Activated T-helper 1 cell treated with anti-CD3 and anti-CD28 coated beads, Interleukin-12 subunit alpha, Interleukin-12 subunit beta, Interleukin-2, Interleukin-4 antibody, amounts not matched to agents 30 ng/mL and 10 ng/mL and 1 ng/mL, durations not matched to agents 14 hours and 24 hours and 36 hours (primary cell): ENCODE data around the gene PYDC2. TPM values are rescaled to one million over a fixed set of nuclear protein-coding genes. Genes with fewer than 3 reads are reported as not detected.
"Not testable (repeated sequence)": the region's sequence is repeated elsewhere in the genome, so short reads cannot be mapped to it uniquely, and the experiment has no call there.

Experiments used
- DNase-seq: peaks from one replicate; pipeline ENCODE4 v3.0.0; 2021; ENCODE audit warnings: low spot score
- H3K27ac Mint-ChIP-seq: one replicate; pipeline ENCODE4 v1.8.0; 2021; ENCODE audit warnings: mild to moderate bottlenecking, mixed read lengths
- H3K27me3 Mint-ChIP-seq: one replicate; pipeline ENCODE4 v1.8.0; 2022; ENCODE audit warnings: mild to moderate bottlenecking, moderate library complexity, mixed read lengths; ENCODE audit not compliant: insufficient read depth
- H3K36me3 Mint-ChIP-seq: one replicate; pipeline ENCODE4 v1.8.0; 2021; ENCODE audit warnings: low read depth, mixed read lengths
- H3K4me1 Mint-ChIP-seq: one replicate; pipeline ENCODE4 v1.8.0; 2021; ENCODE audit warnings: low read depth, mixed read lengths
- H3K4me3 Mint-ChIP-seq: one replicate; pipeline ENCODE4 v1.8.0; 2021; ENCODE audit warnings: mild to moderate bottlenecking, moderate library complexity, mixed read lengths
- H3K9me3 Mint-ChIP-seq: one replicate; pipeline ENCODE4 v1.8.0; 2021; ENCODE audit warnings: mixed read lengths
- intact Hi-C: fragments of 100-400 bp; cut with micrococcal nuclease; formaldehyde crosslinking; loops from one replicate; pipeline ENCODE4 v1.15.1; 2024
- total RNA-seq: library from RNA; stranded (reverse); gene quantifications from 2 replicates; pipeline ENCODE4 v1.2.3, GENCODE V29; 2022

Gene PYDC2
- total RNA-seq, 1 donor from 2014 or later, result not detected

DNA sequence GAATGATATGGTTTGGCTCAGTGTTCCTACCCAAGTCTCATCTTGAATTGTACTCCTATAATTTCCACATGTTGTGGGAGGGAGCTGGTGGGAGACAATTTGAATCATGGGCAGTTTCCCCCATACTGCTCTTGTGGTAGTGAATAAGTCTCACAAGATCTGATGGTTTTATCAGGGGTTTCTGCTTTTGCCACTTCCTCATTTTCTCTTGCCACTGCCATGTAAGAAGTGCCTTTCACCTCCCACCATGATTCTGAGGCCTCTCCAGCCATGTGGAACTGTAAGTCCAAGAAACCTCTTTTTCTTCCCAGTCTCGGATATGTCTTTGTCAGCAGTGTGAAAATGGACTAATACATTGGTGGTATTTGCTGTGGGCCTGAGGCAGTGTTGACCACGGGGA is 23.0 kb downstream of the PYDC2 start:
- intact Hi-C loops, H3K9me3 Mint-ChIP-seq, DNase-seq: not testable (repeated sequence)

DNA sequence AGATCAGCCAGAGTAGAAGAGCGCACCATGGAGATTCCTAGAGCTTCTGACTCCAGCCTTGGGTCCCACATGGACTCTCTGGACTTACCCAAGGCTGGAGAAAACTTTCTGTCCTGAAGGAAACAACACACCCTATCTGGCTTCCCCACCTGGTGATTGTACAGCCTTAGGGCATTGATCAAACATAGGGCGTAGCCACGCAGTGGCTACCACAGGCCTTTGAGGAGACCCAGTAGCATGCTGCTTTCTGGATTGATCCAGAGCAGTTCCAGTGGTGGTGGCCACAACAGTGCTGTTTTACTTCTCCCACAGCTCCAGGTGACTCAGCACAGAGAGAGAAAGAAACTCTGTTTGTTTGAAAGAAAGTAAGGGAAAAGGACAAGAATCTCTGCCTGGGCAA is 23.5 kb downstream of the PYDC2 start:
- Mint-ChIP-seq H3K9me3 (peaks cover 5% of the 10 kb centered on the region), H3K27ac (no peak overlapping the region), H3K36me3 (no peaks in the 10 kb centered on the region), H3K4me1 (no peaks in the 10 kb centered on the region), H3K27me3 (no peaks in the 10 kb centered on the region), H3K4me3 (no peak overlapping the region)
- intact Hi-C loops, result no loop called here
- DNase-seq, result no peak

More for the DNA sequence above, 23.0 kb downstream of the PYDC2 start:
- H3K4me1 Mint-ChIP-seq, H3K36me3 Mint-ChIP-seq, H3K27me3 Mint-ChIP-seq, H3K27ac Mint-ChIP-seq, H3K4me3 Mint-ChIP-seq: not testable (repeated sequence)

GRCh38 chr3:191492601-191493000 is 31.6 kb downstream of the PYDC2 start:
- H3K4me3 Mint-ChIP-seq, result no peak overlapping the region
- no peaks in the 10 kb centered on the region for H3K36me3 Mint-ChIP-seq
- intact Hi-C loops, result no loop called here
- H3K27ac Mint-ChIP-seq, result no peak overlapping the region
- peaks cover 4% of the 10 kb centered on the region for H3K9me3 Mint-ChIP-seq
- H3K4me1 Mint-ChIP-seq, result no peaks in the 10 kb centered on the region
- DNase-seq, result no peak
- no peaks in the 10 kb centered on the region for H3K27me3 Mint-ChIP-seq

DNA sequence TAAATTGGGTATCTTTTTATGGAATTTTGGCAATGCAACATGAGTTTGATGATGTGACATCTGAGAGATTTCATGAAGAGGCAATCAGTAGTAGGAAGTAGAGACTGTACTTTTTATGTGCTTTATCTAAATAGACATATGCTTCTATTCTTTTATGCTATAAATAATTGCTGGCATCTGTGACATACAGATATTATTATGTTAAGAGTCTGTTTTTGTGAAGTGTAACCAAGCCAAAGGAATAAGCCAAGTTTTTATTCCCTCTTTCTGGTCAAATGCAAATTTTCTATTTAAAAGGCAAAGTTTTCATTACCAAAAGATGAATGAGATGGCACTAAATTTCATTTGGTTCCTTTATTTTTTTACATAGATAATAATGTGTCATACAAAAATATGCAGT is 32.4 kb downstream of the PYDC2 start:
- Mint-ChIP-seq H3K4me1 (no peaks in the 10 kb centered on the region), H3K36me3 (no peaks in the 10 kb centered on the region), H3K9me3 (peaks cover 4% of the 10 kb centered on the region), H3K27me3 (no peaks in the 10 kb centered on the region), H3K4me3 (no peak overlapping the region), H3K27ac (no peak overlapping the region)
- DNase-seq, result no peak
- intact Hi-C loops, result no loop called here

DNA sequence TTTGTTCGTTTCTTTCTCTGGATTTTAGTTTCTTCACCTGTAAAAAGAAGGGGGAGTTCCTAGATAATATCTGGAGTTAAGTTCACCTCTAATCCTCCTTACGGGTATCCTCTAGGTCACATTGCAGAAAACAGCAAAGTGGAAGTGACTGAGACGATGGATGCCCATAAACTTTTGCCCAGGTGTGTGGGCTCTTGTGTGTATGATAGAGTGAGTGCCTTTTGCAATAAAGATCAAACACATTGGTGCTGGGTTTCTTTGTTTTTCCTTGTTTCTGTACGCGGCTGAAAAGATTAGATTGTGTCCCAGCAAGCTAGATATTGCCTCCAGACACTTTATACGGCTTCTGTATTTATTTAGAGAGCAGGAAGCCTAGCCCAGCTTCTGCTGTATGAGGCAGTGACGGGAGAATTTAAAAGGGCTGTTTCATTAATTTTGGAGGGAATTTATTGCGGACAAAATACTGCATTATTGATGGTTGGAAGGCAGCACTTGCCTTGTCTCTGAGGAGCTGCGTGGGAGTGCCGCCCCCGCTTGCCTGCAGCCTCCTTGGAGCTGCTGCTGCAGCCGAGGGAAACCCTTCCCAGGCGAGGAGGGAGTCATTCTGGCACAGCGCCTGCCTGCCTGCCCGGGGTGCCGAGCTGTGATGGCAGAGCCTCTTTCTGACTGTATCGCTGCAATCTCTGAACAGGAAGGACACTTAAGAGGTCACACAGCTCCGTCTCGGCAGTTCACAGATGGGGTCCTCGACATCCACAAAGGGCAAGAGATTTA is 38.5 kb downstream of the PYDC2 start:
- no peaks in the 10 kb centered on the region for H3K27me3 Mint-ChIP-seq
- no peak overlapping the region for H3K27ac Mint-ChIP-seq
- no peak for DNase-seq
- H3K4me3 Mint-ChIP-seq, result no peak overlapping the region
- H3K9me3 Mint-ChIP-seq, result peaks cover 4% of the 10 kb centered on the region
- H3K4me1 Mint-ChIP-seq, result no peaks in the 10 kb centered on the region
- no peaks in the 10 kb centered on the region for H3K36me3 Mint-ChIP-seq
- intact Hi-C loops, result no loop called here

GRCh38 chr3:191500892-191501291 is 39.9 kb downstream of the PYDC2 start:
- no peak for DNase-seq
- no peaks in the 10 kb centered on the region for H3K36me3 Mint-ChIP-seq
- peaks cover 4% of the 10 kb centered on the region for H3K9me3 Mint-ChIP-seq
- H3K4me1 Mint-ChIP-seq, result no peaks in the 10 kb centered on the region
- intact Hi-C loops, result no loop called here
- H3K4me3 Mint-ChIP-seq, result no peak overlapping the region
- H3K27ac Mint-ChIP-seq, result no peak overlapping the region
- no peaks in the 10 kb centered on the region for H3K27me3 Mint-ChIP-seq

GRCh38 chr3:191502583-191502982 is 41.6 kb downstream of the PYDC2 start:
- Mint-ChIP-seq H3K27ac (no peak overlapping the region), H3K27me3 (no peaks in the 10 kb centered on the region), H3K9me3 (no peaks in the 10 kb centered on the region), H3K4me1 (no peaks in the 10 kb centered on the region), H3K4me3 (no peak overlapping the region), H3K36me3 (no peaks in the 10 kb centered on the region)
- intact Hi-C loops, result no loop called here
- DNase-seq, result no peak

DNA sequence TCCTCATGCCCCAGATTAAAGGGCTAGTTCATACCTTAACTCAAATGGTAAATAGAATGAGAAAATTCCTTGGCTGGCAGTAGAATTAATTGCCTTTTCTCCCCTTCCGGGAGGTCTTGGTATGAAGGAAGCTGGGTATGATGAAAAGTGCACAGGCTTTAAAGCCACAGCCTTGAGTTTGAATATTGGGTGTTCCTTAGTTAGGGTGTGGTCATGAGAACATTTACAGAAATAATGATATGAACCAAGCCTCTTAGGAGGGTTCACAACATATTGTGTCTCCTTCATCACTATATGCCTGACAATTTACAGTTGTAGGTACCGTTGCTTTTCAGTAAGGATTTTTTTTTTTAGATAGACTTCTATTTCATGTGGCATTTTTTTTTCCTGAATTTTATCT is 48.1 kb downstream of the PYDC2 start:
- Mint-ChIP-seq H3K27me3 (no peaks in the 10 kb centered on the region), H3K36me3 (no peaks in the 10 kb centered on the region), H3K27ac (no peak overlapping the region), H3K4me1 (no peaks in the 10 kb centered on the region), H3K9me3 (no peaks in the 10 kb centered on the region), H3K4me3 (no peak overlapping the region)
- intact Hi-C loops, result no loop called here
- DNase-seq, result no peak

Other genes with a start within 250 kb of the PYDC2 start
- gene CCDC50, start 131.8 kb upstream of the PYDC2 start, total RNA-seq, result 36.1 and 37.2 TPM in 2 replicates
- not detected in 2 replicates for gene UTS2B, start 130.6 kb upstream of the PYDC2 start, total RNA-seq